Mucosa of descending colon (tissue), 3 donors: ENCODE measurements around the gene CCL19. TPM values are rescaled to one million over a fixed set of nuclear protein-coding genes. Genes with fewer than 3 reads are reported as not detected.

Source experiments
- ATAC-seq: fragments of 200-7000 bp; cut with Tn5 transposase; one replicate; pipeline ENCODE4 v1.9.1; 2020; ENCODE audit warnings: mild to moderate bottlenecking, moderate library complexity
- DNase-seq, 3 donors: peaks; one replicate each; pipeline ENCODE4 v3.0.0-alpha.2; 2020
- H3K36me3 ChIP-seq: fragments of 200-600 bp; one replicate; pipeline ENCODE4 v1.8.0; 2021; ENCODE audit warnings: low read depth, mild to moderate bottlenecking
- H3K4me1 ChIP-seq: fragments of 200-600 bp; one replicate; pipeline ENCODE4 v1.8.0; 2021; ENCODE audit warnings: low read depth, mild to moderate bottlenecking
- H3K4me3 ChIP-seq: fragments of 200-600 bp; one replicate; pipeline ENCODE4 v1.8.0; 2021; ENCODE audit warnings: mild to moderate bottlenecking
- H3K9me3 ChIP-seq: fragments of 200-600 bp; one replicate; pipeline ENCODE4 v1.8.0; 2021; ENCODE audit warnings: mild to moderate bottlenecking
- intact Hi-C, 2 donors: fragments of 100-400 bp; cut with DNase I in 1 of 2; cut with micrococcal nuclease in 1 of 2; formaldehyde crosslinking; loops; one replicate each; pipeline versions ENCODE4 v1.11.0 to v1.11.1; 2022; cut with DNase I, micrococcal nuclease
- total RNA-seq, 3 donors: library from RNA; stranded (reverse); fragmentation: NEBNext Ultra II Directional in 2 of 3; extraction: Animal tissue kit (Norgen Biotek cat#: 25700) in 2 of 3; gene quantifications; one replicate each; pipeline versions ENCODE4 v1.2.1 to v1.2.4, GENCODE V29; 2021 to 2023
- TF ChIP-seq, protein P1 (sequence below): fragments of 200-600 bp; IDR thresholded peaks from one replicate; pipeline ENCODE4 v1.8.0; 2022; ENCODE audit warnings: antibody characterized with exemption, mild to moderate bottlenecking
- donor health status: DM: no; HTN: no; CAD: no; lungs with moderate emphysema.
- donor health status: DM: no; HTN: no; CAD: no.
- donor health status: DM: no; HTN: yes; CAD: no.

Gene CCL19
- total RNA-seq, 3 donors from 2014 or later = 1.3 to 8.7 (median 1.6) TPM

DNA sequence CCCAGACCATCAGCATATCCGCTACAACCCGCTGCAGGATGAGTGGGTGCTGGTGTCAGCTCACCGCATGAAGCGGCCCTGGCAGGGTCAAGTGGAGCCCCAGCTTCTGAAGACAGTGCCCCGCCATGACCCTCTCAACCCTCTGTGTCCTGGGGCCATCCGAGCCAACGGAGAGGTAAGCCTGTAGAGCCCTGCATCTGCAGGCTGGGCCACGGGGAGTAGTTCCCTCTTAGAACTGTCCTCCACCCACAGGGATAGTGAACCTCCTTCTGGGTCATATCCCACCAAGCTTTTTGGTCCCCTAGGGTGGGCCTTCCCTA, 44.0 kb downstream of the CCL19 start:
- Histone ChIP-seq H3K4me1 (peaks cover 21% of the 10 kb centered on the region), H3K9me3 (no peaks in the 10 kb centered on the region), H3K36me3 (no peaks in the 10 kb centered on the region), H3K4me3 (peak overlapping the region; percentile 44)
- TF ChIP-seq, protein P1, sequence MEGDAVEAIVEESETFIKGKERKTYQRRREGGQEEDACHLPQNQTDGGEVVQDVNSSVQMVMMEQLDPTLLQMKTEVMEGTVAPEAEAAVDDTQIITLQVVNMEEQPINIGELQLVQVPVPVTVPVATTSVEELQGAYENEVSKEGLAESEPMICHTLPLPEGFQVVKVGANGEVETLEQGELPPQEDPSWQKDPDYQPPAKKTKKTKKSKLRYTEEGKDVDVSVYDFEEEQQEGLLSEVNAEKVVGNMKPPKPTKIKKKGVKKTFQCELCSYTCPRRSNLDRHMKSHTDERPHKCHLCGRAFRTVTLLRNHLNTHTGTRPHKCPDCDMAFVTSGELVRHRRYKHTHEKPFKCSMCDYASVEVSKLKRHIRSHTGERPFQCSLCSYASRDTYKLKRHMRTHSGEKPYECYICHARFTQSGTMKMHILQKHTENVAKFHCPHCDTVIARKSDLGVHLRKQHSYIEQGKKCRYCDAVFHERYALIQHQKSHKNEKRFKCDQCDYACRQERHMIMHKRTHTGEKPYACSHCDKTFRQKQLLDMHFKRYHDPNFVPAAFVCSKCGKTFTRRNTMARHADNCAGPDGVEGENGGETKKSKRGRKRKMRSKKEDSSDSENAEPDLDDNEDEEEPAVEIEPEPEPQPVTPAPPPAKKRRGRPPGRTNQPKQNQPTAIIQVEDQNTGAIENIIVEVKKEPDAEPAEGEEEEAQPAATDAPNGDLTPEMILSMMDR = no peak
- DNase-seq (no peak), ATAC-seq (no peak)
- intact Hi-C loops = no loop called here

DNA sequence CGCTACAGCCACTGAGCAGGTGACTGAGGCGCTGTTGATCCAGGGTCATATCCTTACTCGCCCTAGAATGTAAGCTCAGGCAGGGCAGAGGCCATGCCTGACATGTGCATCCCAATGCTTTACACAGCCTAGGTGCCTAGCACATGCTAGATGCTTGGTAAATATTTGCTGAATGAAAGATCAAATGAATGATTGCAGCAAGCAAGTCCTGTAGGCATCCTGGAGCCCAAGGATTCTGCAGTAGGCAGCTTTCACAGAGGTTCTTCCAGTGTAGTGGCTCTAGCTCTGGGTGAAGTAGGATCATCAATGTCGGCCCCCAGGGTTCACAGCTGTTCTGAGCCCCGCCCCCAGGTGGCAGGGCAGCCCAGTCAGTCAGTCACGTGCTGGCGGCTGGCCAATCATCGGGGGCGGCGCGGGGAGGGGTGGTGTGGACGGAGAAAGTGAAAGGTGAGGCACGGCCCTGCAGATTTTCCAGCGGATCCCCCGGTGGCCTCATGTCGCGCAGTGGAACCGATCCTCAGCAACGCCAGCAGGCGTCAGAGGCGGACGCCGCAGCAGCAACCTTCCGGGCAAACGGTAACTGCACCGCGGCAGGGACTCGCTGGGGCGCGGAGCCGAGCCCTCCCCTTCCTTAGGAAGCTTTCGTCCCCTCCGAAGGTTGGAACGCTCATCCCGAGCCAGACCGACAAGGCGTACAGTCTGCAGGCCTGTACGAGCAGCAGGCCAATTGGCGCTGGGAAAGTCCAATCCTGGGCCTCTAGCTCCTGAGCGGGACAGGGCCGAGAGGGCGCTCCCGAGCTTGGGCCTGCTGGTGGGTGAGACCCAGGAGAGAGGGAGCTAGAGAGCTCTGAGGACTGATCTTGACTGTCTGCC, 44.6 kb downstream of the CCL19 start, which contains the start of gene GALT:
Gene GALT (plus strand): TSS at position 465 of the 873 bp plus-strand sequence. CDS start 30 bp downstream, at position 495.
- Histone ChIP-seq H3K9me3 (no peaks in the 10 kb centered on the region), H3K36me3 (no peaks in the 10 kb centered on the region), H3K4me1 (peaks cover 21% of the 10 kb centered on the region), H3K4me3 (peak within 1 kb of the TSS; percentile 44)
- ATAC-seq (peak; percentile 93), DNase-seq (peak; percentile 94 to 99 (median 98))
- TF ChIP-seq, protein P1 = peak; percentile 6
- intact Hi-C loops = no loop called here

DNA sequence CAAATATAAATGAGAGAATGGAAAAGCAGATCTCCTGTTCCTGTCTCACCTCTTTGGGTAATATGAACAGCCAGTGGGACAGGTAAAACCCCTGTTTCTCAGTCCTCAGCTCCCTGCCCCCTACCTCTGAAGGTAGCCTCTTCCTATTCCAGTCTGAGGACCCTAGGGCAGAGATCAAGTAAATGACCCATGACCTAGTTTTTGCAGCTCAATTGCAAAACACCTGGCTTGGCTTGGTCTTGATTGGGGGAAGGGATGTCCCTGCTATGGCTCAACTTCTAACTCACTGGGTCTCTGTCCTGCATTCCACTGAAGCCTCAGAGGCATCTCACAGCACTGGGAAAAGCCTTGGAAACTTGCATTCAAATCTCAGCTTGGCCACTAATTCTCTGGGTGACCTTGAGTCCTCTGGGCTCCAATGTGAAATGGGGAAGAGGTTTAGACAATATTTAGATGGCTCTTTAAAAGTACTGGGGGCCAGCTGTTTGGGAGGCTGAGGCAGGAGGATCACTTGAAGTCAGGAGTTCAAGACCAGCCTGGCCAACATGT, 46.2 kb downstream of the CCL19 start:
- Histone ChIP-seq H3K36me3 (no peaks in the 10 kb centered on the region), H3K9me3 (no peaks in the 10 kb centered on the region), H3K4me3 (no peak overlapping the region), H3K4me1 (peaks cover 17% of the 10 kb centered on the region)
- no peak for ATAC-seq
- intact Hi-C loops = no loop called here
- no peak for DNase-seq
- TF ChIP-seq, protein P1 = no peak

DNA sequence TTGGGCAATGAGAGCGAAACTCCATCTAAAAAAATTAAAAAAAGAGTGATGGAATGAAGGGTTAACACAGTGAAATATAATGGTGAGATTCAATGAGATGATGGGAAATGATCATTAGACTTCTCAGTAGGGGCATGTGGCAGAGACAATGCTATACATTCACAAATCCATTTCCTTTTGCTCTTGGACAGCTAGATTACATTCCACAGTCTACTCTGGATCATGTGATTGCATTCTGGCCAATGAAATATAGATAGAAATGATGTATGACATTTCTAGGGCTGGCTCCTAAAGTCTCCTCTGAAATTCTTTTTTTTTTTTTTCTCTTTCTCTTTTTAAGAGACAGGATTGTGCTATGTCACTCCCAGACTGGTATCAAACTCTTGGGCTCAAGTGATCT, 48.4 kb downstream of the CCL19 start:
- no peaks in the 10 kb centered on the region for H3K9me3 ChIP-seq
- H3K4me1 ChIP-seq = peaks cover 9% of the 10 kb centered on the region
- TF ChIP-seq, protein P1 = no peak
- DNase-seq (no peak), ATAC-seq (no peak)
- intact Hi-C loops = no loop called here
- H3K36me3 ChIP-seq = no peaks in the 10 kb centered on the region
- no peak overlapping the region for H3K4me3 ChIP-seq

Other genes with a start within 250 kb of the CCL19 start
- gene FAM219A, start 232.7 kb downstream of the CCL19 start, total RNA-seq = 10 to 100 TPM in 1 of 3 donors, 1 to 10 TPM in 2; 5.1 to 20.8 (median 8.6) TPM
- not detected for gene DNAI1, start 232.5 kb downstream of the CCL19 start, total RNA-seq
- 1 to 10 TPM; 1.4 to 2.0 (median 1.5) TPM for gene ENHO, start 168.3 kb downstream of the CCL19 start, total RNA-seq
- gene CNTFR, start 101.6 kb downstream of the CCL19 start, total RNA-seq = 10 to 100 TPM in 1 of 3 donors, 1 to 10 TPM in 2; 1.5 to 14.5 (median 7.7) TPM
- gene RPP25L, start 79.2 kb downstream of the CCL19 start, total RNA-seq = 10 to 100 TPM; 29.4 to 47.2 (median 39.4) TPM
- 10 to 100 TPM; 64.4 to 67.1 (median 64.7) TPM for gene DCTN3, start 70.8 kb downstream of the CCL19 start, total RNA-seq
- gene ARID3C, start 62.2 kb downstream of the CCL19 start, total RNA-seq = not detected
- gene SIGMAR1, start 53.5 kb downstream of the CCL19 start, total RNA-seq = 10 to 100 TPM; 48.1 to 59.8 (median 49.6) TPM
- 10 to 100 TPM; 42.0 to 85.6 (median 63.3) TPM for gene GALT, start 44.6 kb downstream of the CCL19 start, total RNA-seq
- 10 to 100 TPM; 18.8 to 57.4 (median 41.0) TPM for gene IL11RA, start 39.1 kb downstream of the CCL19 start, total RNA-seq
- gene CCL27, start 28.6 kb downstream of the CCL19 start, total RNA-seq = not detected
- 10 to 100 TPM; 18.7 to 48.9 (median 45.9) TPM for gene CCL21, start 18.9 kb upstream of the CCL19 start, total RNA-seq